Panc1 (cell line): ENCODE data around the gene GALNT9.

Experiments used
- POLR2AphosphoS5 ChIP-seq: IDR thresholded peaks from 2 replicates; pipeline ENCODE4 v1.6.1; 2012; ENCODE audit warnings: mild to moderate bottlenecking, low read depth, low read length, moderate library complexity
- REST ChIP-seq, 2 experiments: IDR thresholded peaks; 2 replicates each; pipeline ENCODE4 v1.6.1; 2011 to 2012; ENCODE audit warnings: low read depth in 2 of 2, control low read depth in 1 of 2, low read length in 1 of 2, mild to moderate bottlenecking in 1 of 2, moderate library complexity in 1 of 2; ENCODE audit not compliant: insufficient read depth in 1 of 2
- SIN3A ChIP-seq: IDR thresholded peaks from 2 replicates; pipeline ENCODE4 v1.6.1; 2012; ENCODE audit warnings: low read depth, mild to moderate bottlenecking, low read length, moderate library complexity, borderline replicate concordance; ENCODE audit not compliant: insufficient read depth
- TCF7L2 ChIP-seq: IDR thresholded peaks from 2 replicates; pipeline ENCODE4 v1.6.1; 2011; ENCODE audit warnings: mild to moderate bottlenecking, low read depth, low read length, inconsistent platforms
- TF ChIP-seq, protein P1 (sequence below): fragments of 450-650 bp; IDR thresholded peaks from 2 replicates; pipeline ENCODE4 v1.5.1; 2017; ENCODE audit warnings: mild to moderate bottlenecking

GRCh38 chr12:132292328-132293319 is 36.8 kb downstream of the GALNT9 start:
- TF ChIP-seq, protein P1, sequence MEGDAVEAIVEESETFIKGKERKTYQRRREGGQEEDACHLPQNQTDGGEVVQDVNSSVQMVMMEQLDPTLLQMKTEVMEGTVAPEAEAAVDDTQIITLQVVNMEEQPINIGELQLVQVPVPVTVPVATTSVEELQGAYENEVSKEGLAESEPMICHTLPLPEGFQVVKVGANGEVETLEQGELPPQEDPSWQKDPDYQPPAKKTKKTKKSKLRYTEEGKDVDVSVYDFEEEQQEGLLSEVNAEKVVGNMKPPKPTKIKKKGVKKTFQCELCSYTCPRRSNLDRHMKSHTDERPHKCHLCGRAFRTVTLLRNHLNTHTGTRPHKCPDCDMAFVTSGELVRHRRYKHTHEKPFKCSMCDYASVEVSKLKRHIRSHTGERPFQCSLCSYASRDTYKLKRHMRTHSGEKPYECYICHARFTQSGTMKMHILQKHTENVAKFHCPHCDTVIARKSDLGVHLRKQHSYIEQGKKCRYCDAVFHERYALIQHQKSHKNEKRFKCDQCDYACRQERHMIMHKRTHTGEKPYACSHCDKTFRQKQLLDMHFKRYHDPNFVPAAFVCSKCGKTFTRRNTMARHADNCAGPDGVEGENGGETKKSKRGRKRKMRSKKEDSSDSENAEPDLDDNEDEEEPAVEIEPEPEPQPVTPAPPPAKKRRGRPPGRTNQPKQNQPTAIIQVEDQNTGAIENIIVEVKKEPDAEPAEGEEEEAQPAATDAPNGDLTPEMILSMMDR: no peak
- TF ChIP-seq REST (IDR thresholded peaks at IDR 0.05; ENCODE audit: insufficient read depth in 1 of 2, low read depth in 2 of 2, low read length in 1 of 2) (no peak), POLR2AphosphoS5 (no peak), TCF7L2 (no peak), SIN3A (no peak)
